Parathyroid adenoma (tissue), 2 donors: ENCODE data around the gene PRLR.
"Not testable (repeated sequence)": the region's sequence is repeated elsewhere in the genome, so short reads cannot be mapped to it uniquely, and the experiment has no call there.

Experiments used
- H2AFZ ChIP-seq: fragments of 300-600 bp; sonication (generic); one replicate; pipeline ENCODE4 v1.7.0; 2017; ENCODE audit warnings: antibody characterized with exemption, mild to moderate bottlenecking
- H3K27ac ChIP-seq: fragments of 300-600 bp; sonication (generic); one replicate; pipeline ENCODE4 v1.7.0; 2017
- H3K27me3 ChIP-seq: fragments of 300-600 bp; sonication (generic); one replicate; pipeline ENCODE4 v1.7.0; 2017; ENCODE audit warnings: low read length; ENCODE audit not compliant: control insufficient read depth, insufficient read depth
- H3K36me3 ChIP-seq: fragments of 300-600 bp; sonication (generic); one replicate; pipeline ENCODE4 v1.7.0; 2017; ENCODE audit warnings: low read length; ENCODE audit not compliant: control insufficient read depth, insufficient read depth
- H3K4me1 ChIP-seq: fragments of 300-600 bp; sonication (generic); one replicate; pipeline ENCODE4 v1.7.0; 2017; ENCODE audit warnings: control low read depth
- H3K4me2 ChIP-seq: fragments of 300-600 bp; sonication (generic); one replicate; pipeline ENCODE4 v1.7.0; 2017; ENCODE audit warnings: low read length
- H3K4me3 ChIP-seq: fragments of 300-600 bp; sonication (generic); one replicate; pipeline ENCODE4 v1.7.0; 2017; ENCODE audit warnings: low read depth, low read length
- H3K79me2 ChIP-seq: fragments of 300-600 bp; sonication (generic); one replicate; pipeline ENCODE4 v1.7.0; 2017; ENCODE audit warnings: control low read depth
- H3K9ac ChIP-seq: fragments of 300-600 bp; sonication (generic); one replicate; pipeline ENCODE4 v1.7.0; 2017; ENCODE audit warnings: mild to moderate bottlenecking
- H3K9me3 ChIP-seq: fragments of 300-600 bp; sonication (generic); one replicate; pipeline ENCODE4 v1.7.0; 2017; ENCODE audit warnings: low read length; ENCODE audit not compliant: control insufficient read depth
- TF ChIP-seq, protein P1 (sequence below): fragments of 300-600 bp; sonication (generic); IDR thresholded peaks from one replicate; pipeline ENCODE4 v1.7.0; 2017; ENCODE audit warnings: antibody characterized with exemption, mild to moderate bottlenecking
- donor health status: primary hyperparathyroidism.

Gene PRLR

GRCh38 chr5:35247648-35248034 lies 17.4 kb upstream of the PRLR start:
- no peaks in the 10 kb centered on the region for H3K9me3 ChIP-seq
- H3K27ac ChIP-seq, result peak overlapping the region; percentile 83
- H3K27me3 ChIP-seq, result no peaks in the 10 kb centered on the region
- H2AFZ ChIP-seq, result peak overlapping the region; percentile 59
- no peak overlapping the region for H3K9ac ChIP-seq
- no peak overlapping the region for H3K4me3 ChIP-seq
- no peaks in the 10 kb centered on the region for H3K36me3 ChIP-seq
- TF ChIP-seq, protein P1, sequence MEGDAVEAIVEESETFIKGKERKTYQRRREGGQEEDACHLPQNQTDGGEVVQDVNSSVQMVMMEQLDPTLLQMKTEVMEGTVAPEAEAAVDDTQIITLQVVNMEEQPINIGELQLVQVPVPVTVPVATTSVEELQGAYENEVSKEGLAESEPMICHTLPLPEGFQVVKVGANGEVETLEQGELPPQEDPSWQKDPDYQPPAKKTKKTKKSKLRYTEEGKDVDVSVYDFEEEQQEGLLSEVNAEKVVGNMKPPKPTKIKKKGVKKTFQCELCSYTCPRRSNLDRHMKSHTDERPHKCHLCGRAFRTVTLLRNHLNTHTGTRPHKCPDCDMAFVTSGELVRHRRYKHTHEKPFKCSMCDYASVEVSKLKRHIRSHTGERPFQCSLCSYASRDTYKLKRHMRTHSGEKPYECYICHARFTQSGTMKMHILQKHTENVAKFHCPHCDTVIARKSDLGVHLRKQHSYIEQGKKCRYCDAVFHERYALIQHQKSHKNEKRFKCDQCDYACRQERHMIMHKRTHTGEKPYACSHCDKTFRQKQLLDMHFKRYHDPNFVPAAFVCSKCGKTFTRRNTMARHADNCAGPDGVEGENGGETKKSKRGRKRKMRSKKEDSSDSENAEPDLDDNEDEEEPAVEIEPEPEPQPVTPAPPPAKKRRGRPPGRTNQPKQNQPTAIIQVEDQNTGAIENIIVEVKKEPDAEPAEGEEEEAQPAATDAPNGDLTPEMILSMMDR, result no peak
- H3K79me2 ChIP-seq, result no peaks in the 10 kb centered on the region
- H3K4me1 ChIP-seq, result peaks cover 54% of the 10 kb centered on the region
- H3K4me2 ChIP-seq, result no peak overlapping the region

DNA sequence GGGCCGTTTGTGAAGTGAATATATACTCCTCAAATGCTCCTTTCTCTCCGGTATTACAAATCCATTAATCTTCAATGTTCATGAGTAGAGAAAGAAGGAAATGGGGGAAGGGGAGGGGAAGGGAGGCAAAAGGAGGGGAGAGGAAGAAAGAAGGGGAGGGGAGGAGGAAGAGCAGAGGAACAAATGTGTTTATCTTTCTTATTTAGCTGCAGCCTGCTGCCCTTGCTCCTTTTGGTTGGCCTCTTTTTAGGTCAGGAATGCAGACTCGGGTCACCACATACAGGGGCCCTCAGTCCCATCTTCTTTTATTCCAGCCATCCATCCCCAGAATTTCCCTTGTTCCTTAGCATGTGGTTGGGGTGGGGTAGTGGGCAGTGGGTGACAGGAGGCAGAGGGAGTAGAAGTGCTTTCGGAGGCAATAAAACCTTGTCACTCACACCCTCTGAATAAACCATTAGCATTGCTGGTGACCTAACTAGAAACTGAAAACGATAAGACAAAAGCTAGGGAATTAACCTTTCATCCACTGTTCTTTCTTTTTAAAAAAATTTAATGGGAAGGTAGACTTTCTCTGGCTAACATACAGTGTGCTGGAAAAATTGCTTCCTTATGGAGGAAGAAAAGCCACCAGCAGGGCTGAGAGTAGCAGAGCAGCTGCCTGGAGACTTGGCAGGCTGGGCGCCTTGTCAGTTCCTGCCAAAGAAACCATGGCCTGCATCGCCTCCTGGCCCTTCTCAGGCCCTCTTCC lies 16.8 kb upstream of the PRLR start:
- Histone ChIP-seq H3K79me2 (no peaks in the 10 kb centered on the region), H2AFZ (peak overlapping the region; percentile 59), H3K4me2 (no peak overlapping the region), H3K4me3 (no peak overlapping the region), H3K27me3 (no peaks in the 10 kb centered on the region), H3K9me3 (no peaks in the 10 kb centered on the region), H3K36me3 (no peaks in the 10 kb centered on the region), H3K27ac (peak overlapping the region; percentile 83), H3K9ac (no peak overlapping the region), H3K4me1 (peaks cover 60% of the 10 kb centered on the region)
- TF ChIP-seq, protein P1, result no peak

DNA sequence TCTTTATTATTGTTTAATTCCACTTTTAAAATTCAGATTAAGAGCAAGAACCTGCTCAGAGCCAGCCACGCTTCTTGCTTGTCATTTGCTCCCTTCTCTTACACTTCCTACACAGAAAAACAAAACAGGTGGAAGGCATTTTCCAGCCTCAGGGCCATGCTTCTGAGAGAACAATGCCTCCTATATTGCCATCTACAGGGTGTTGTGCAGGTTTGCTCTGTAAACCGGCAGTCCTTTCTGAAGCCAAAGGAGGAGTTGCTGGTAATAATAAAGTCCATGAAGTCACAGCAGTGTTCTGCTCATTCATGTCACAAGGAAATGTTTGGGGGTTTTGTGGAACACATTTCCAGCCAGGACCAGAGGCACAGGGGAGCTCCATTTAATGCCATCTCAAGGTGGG lies 16.1 kb upstream of the PRLR start:
- H3K9me3 ChIP-seq, result no peaks in the 10 kb centered on the region
- H3K27ac ChIP-seq, result peak overlapping the region; percentile 83
- H3K27me3 ChIP-seq, result no peaks in the 10 kb centered on the region
- no peaks in the 10 kb centered on the region for H3K36me3 ChIP-seq
- H3K4me1 ChIP-seq, result peaks cover 60% of the 10 kb centered on the region
- peak overlapping the region; percentile 59 for H2AFZ ChIP-seq
- TF ChIP-seq, protein P1, result peak; percentile 71
- no peaks in the 10 kb centered on the region for H3K79me2 ChIP-seq
- no peak overlapping the region for H3K9ac ChIP-seq
- no peak overlapping the region for H3K4me3 ChIP-seq
- no peak overlapping the region for H3K4me2 ChIP-seq

DNA sequence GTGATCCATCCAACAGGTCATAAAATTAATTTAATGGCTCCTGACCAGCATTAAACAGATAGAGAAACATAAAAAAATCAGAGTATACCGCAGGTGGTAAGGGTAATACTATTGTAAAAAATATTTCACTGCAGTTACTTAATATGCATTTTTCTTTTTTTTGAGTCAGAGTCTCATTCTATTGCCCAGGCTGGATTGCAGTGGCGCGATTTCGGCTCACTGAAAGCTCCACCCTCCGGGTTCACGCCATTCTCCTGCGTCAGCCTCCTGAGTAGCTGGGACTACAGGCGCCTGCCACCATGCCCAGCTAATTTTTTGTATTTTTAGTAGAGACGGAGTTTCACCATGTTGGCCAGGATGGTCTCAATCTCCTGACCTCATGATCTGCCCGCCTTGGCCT lies 15.1 kb upstream of the PRLR start:
- not testable (repeated sequence) for H2AFZ ChIP-seq, H3K4me2 ChIP-seq, H3K36me3 ChIP-seq, H3K79me2 ChIP-seq, H3K4me3 ChIP-seq, H3K27me3 ChIP-seq, H3K27ac ChIP-seq, H3K9me3 ChIP-seq, H3K9ac ChIP-seq
- peaks cover 60% of the 10 kb centered on the region for H3K4me1 ChIP-seq

GRCh38 chr5:35244171-35244570 lies 13.9 kb upstream of the PRLR start:
- no peaks in the 10 kb centered on the region for H3K36me3 ChIP-seq
- H3K4me1 ChIP-seq, result peaks cover 58% of the 10 kb centered on the region
- no peaks in the 10 kb centered on the region for H3K79me2 ChIP-seq
- H3K27me3 ChIP-seq, result no peaks in the 10 kb centered on the region
- no peak overlapping the region for H3K9ac ChIP-seq
- TF ChIP-seq, protein P1, result no peak
- H2AFZ ChIP-seq, result peak overlapping the region; percentile 19
- peak overlapping the region; percentile 22 for H3K27ac ChIP-seq
- no peak overlapping the region for H3K4me2 ChIP-seq
- H3K9me3 ChIP-seq, result no peaks in the 10 kb centered on the region
- no peak overlapping the region for H3K4me3 ChIP-seq
